ENCODE results near the gene PLCD1. TPM values are rescaled to one million over a fixed set of nuclear protein-coding genes. Genes with fewer than 3 reads are reported as not detected.

The PLCD1 gene
- total RNA-seq, 1 donor from 2014 or later: 68.5 TPM

DNA sequence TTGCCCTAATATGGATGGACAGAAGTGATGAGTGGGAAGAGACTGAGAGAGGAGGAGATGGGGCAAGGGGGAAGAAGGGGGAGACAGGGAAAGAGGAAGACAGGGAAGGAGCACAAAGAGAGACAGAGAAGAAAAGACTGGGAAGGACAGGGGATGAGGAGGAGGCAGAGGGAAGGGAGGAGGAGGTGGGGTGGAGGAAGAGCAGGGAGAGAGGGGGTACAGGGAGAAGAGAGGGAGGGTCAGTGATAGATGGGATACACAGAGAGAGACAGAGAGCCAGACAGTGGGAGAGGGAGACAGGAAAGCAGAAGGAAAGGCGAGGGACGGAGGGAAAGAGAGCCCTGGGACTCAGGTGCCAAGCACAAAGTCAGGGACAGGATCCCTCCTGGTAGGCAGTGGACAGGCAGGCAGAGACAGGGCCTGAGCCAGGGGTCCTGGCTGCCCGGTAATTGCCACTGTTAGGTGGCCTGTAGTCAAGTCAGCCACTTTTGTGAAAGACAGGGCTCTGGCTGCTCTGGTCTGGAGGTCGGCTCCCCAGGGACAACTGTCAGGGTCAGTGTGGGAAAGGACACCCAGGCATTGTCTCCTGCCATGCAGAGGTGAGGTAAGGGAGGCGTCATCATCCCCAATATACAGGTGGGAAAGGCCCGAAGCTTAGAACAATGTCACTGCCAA, 29.1 kb downstream of the PLCD1 start:
- Histone ChIP-seq H3K9me3 (no peaks in the 10 kb centered on the region), H3K4me1 (peaks cover 46% of the 10 kb centered on the region), H3K36me3 (peaks cover 4 to 9% of the 10 kb centered on the region in 2 donors), H3K27ac (no peak overlapping the region), H3K27me3 (no peaks in the 10 kb centered on the region), H3K4me3 (no peak overlapping the region)
- intact Hi-C loops (cut with DNase I): loop anchor here (10.0 kb wide), 1 partner anchor 146 kb away; no protein-coding TSS in a partner anchor
- DNase-seq (ENCODE audit: extremely low spot score in 2 of 2): no peak
- no peak for TF ChIP-seq POLR2A (IDR thresholded peaks at IDR 0.05)

- peaks cover 41% of the 10 kb centered on the region for H3K4me1 ChIP-seq
- H3K27ac ChIP-seq: no peak overlapping the region
- intact Hi-C loops (cut with DNase I): loop anchor here (10.0 kb wide), 1 partner anchor 145 kb away; no protein-coding TSS in a partner anchor
- DNase-seq (ENCODE audit: extremely low spot score in 2 of 2): no peak
- TF ChIP-seq POLR2A (IDR thresholded peaks at IDR 0.05): no peak
- no peaks in the 10 kb centered on the region for H3K9me3 ChIP-seq
- peaks cover 4 to 9% of the 10 kb centered on the region in 2 donors for H3K36me3 ChIP-seq
- H3K4me3 ChIP-seq: no peak overlapping the region
- H3K27me3 ChIP-seq: no peaks in the 10 kb centered on the region
These were observed 29.6 kb downstream of the PLCD1 start for GRCh38 chr3:37999836-38000235.

- Histone ChIP-seq H3K27ac (peak overlapping the region; percentile 92), H3K4me3 (peak overlapping the region; percentile 47 to 65), H3K4me1 (peaks cover 37% of the 10 kb centered on the region), H3K27me3 (no peaks in the 10 kb centered on the region), H3K36me3 (peaks cover 4 to 9% of the 10 kb centered on the region in 2 donors), H3K9me3 (no peaks in the 10 kb centered on the region)
- TF ChIP-seq CTCF (IDR thresholded peaks at IDR 0.05) (no peak), POLR2AphosphoS5 (IDR thresholded peaks at IDR 0.05; ENCODE audit: insufficient read depth in 1 of 2, low read depth in 1 of 2) (no peak), POLR2A (IDR thresholded peaks at IDR 0.05) (no peak)
- no peak for DNase-seq (ENCODE audit: extremely low spot score in 2 of 2)
- intact Hi-C loops (cut with DNase I): no loop called here
These were observed 31.6 kb downstream of the PLCD1 start for GRCh38 chr3:37997791-37998370.

DNA sequence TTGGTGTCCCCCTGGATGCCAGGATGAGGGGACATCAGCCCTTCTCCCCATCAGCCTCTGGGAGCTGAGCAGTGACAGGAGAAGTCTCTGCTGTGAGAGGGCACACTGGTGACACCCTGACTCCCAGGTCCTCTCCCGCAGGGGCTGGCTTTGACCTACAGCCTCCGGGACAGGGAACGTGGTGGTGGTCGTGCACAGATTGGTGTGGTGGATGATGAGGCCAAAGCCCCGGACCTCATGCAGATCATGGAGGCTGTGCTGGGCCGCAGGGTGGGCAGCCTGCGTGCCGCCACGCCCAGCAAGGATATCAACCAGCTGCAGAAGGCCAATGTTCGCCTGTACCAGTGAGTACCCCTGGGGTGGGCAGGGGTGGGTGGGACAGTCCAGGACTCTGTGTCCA, 32.1 kb downstream of the PLCD1 start:
- H3K27ac ChIP-seq: peak overlapping the region; percentile 92
- no peaks in the 10 kb centered on the region for H3K9me3 ChIP-seq
- intact Hi-C loops (cut with DNase I): no loop called here
- no peak for DNase-seq (ENCODE audit: extremely low spot score in 2 of 2)
- H3K36me3 ChIP-seq: peaks cover 4 to 9% of the 10 kb centered on the region in 2 donors
- H3K4me1 ChIP-seq: peaks cover 39% of the 10 kb centered on the region
- H3K27me3 ChIP-seq: no peaks in the 10 kb centered on the region
- TF ChIP-seq POLR2AphosphoS5 (IDR thresholded peaks at IDR 0.05; ENCODE audit: insufficient read depth in 1 of 2, low read depth in 1 of 2) (no peak), POLR2A (IDR thresholded peaks at IDR 0.05) (no peak)
- no peak overlapping the region for H3K4me3 ChIP-seq

GRCh38 chr3:37996785-37997301, 32.6 kb downstream of the PLCD1 start:
- Histone ChIP-seq H3K9me3 (no peaks in the 10 kb centered on the region), H3K27ac (peak overlapping the region; percentile 92), H3K4me3 (no peak overlapping the region), H3K4me1 (peaks cover 39% of the 10 kb centered on the region), H3K27me3 (no peaks in the 10 kb centered on the region), H3K36me3 (peaks cover 4 to 6% of the 10 kb centered on the region in 2 donors)
- intact Hi-C loops (cut with DNase I): no loop called here
- TF ChIP-seq CTCF (IDR thresholded peaks at IDR 0.05) (peak; percentile 74 to 87 (median 86)), POLR2A (IDR thresholded peaks at IDR 0.05) (no peak), POLR2AphosphoS5 (IDR thresholded peaks at IDR 0.05; ENCODE audit: insufficient read depth in 1 of 2, low read depth in 1 of 2) (peak in 1 of 2 donors; percentile 66)
- DNase-seq (ENCODE audit: extremely low spot score in 2 of 2): no peak

DNA sequence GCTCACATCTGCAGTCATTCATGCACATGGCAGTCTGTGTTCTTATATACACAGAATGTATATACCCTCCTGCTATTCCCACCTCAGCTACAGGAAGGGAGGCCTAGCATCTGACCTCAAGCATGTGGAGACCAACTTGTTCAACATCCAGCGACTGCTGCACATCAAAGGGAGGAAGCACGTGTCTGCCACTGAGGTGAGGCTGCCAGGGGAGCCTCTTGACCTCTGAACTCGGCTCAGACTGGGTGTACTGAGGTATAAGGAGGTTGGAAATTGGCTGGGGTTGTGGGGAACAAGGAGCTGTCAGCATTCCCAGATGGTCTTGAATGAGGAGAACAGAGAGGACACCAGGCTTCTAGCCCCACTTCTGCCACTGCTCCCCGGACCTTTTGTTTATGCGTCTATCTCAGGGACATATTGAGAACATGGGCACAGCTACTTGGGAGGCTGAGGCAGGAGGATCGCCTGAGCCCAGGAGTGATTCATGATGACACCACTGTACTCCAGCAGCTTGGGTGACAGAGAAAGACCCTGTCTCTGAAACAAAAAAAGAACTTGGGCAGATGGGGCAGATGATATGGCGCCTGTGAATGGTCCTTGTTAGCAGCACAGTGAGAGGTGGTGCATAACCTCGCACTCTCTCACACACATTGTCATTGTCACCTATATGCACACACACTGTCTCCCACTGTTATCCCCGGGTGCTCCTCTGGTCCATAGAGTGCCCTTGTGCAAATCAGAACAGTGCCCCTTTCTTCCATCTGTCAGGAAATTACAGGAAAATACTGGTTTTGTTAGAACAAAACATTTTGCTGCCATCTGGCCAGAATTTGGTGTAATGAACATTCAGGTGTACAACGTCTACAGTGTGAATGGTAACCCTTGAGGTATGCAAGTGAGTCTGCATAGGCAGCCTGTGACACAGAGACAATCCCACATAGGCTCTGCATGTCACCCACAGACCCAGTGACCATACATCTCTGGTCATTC, 33.5 kb downstream of the PLCD1 start:
- H3K27ac ChIP-seq: no peak overlapping the region
- no peaks in the 10 kb centered on the region for H3K27me3 ChIP-seq
- H3K4me3 ChIP-seq: no peak overlapping the region
- intact Hi-C loops (cut with DNase I): no loop called here
- no peaks in the 10 kb centered on the region for H3K9me3 ChIP-seq
- no peaks in the 10 kb centered on the region for H3K36me3 ChIP-seq
- no peak for DNase-seq (ENCODE audit: extremely low spot score in 2 of 2)
- TF ChIP-seq POLR2A (IDR thresholded peaks at IDR 0.05) (no peak), CTCF (IDR thresholded peaks at IDR 0.05) (no peak), POLR2AphosphoS5 (IDR thresholded peaks at IDR 0.05; ENCODE audit: insufficient read depth in 1 of 2, low read depth in 1 of 2) (no peak)
- H3K4me1 ChIP-seq: peaks cover 39% of the 10 kb centered on the region

Data from vagina (tissue), 2 donors.